Gastrocnemius medialis (tissue), 4 donors: ENCODE results near the gene DTNBP1.

Experiments
- POLR2A ChIP-seq, 2 donors: fragments of 450-650 bp; IDR thresholded peaks; one replicate each; pipeline ENCODE4 v1.6.1; 2017; ENCODE audit warnings: antibody characterized with exemption in 2 of 2, mild to moderate bottlenecking in 2 of 2, moderate library complexity in 2 of 2
- TF ChIP-seq, protein P1 (sequence below), 5 experiments: fragments of 450-650 bp in 3 of 5; fragments of 200-600 bp in 2 of 5; sonication (generic) in 2 of 5; IDR thresholded peaks in 4 of 5; conservative IDR thresholded peaks in 1 of 5; 1 replicate in 4 of 5; 2 replicates in 1 of 5; pipeline ENCODE4 v1.5.1; 2016 to 2019; ENCODE audit warnings: antibody characterized with exemption in 5 of 5, mild to moderate bottlenecking in 3 of 5, moderate library complexity in 3 of 5

DNA sequence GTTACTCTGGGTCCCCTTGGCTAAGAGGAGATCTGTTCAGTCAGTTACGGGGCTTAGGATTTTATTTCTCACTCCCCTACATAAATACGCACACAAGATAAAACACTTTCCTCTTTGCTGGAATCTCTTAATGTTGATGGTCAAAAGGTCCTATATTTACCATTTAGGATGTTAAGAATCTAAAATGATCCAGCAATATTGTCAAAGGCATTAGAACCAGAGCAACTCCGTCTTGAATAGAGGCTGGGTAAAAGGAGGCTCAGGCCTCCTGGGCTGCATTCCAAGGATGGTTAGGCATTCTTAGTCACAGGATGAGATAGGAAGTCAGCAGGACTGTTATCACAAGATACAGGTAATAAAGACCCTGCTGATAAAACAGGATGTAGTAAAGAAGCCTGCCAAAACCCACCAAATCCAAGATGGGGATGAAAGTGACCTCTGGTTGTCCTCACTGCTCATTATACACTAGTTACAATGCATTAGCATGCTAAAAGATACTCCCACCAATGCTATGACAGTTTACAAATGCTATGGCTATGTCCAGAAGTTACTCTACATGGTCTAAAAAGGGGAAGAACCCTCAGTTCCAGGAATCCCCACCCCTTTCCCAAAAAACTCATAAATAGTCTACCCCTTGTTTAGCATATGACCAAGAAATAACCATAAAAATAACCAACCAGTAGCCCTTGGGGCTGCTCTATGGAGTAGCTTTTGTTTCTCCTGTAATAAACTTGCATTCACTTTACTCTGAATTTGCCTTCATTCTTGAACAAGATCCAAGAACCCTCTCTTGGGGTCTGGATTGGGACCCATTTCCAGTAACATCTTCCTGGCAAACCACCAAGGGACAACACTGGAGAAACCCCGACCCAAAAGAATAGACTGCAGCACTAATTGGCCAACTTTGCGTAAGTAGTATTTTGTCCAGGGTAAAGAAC is 107.5 kb downstream of the DTNBP1 start:
- no peak for TF ChIP-seq POLR2A (IDR thresholded peaks at IDR 0.05)
- TF ChIP-seq, protein P1, sequence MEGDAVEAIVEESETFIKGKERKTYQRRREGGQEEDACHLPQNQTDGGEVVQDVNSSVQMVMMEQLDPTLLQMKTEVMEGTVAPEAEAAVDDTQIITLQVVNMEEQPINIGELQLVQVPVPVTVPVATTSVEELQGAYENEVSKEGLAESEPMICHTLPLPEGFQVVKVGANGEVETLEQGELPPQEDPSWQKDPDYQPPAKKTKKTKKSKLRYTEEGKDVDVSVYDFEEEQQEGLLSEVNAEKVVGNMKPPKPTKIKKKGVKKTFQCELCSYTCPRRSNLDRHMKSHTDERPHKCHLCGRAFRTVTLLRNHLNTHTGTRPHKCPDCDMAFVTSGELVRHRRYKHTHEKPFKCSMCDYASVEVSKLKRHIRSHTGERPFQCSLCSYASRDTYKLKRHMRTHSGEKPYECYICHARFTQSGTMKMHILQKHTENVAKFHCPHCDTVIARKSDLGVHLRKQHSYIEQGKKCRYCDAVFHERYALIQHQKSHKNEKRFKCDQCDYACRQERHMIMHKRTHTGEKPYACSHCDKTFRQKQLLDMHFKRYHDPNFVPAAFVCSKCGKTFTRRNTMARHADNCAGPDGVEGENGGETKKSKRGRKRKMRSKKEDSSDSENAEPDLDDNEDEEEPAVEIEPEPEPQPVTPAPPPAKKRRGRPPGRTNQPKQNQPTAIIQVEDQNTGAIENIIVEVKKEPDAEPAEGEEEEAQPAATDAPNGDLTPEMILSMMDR (IDR thresholded peaks at IDR 0.05 in 4 of 5, conservative IDR thresholded peaks at IDR 0.05 in 1 of 5), result no peak
